ENCODE results near the gene OSGEP.
A peak's percentile ranks its signal among the peaks of the same experiment; 100 is the strongest.

OSGEP gene

DNA sequence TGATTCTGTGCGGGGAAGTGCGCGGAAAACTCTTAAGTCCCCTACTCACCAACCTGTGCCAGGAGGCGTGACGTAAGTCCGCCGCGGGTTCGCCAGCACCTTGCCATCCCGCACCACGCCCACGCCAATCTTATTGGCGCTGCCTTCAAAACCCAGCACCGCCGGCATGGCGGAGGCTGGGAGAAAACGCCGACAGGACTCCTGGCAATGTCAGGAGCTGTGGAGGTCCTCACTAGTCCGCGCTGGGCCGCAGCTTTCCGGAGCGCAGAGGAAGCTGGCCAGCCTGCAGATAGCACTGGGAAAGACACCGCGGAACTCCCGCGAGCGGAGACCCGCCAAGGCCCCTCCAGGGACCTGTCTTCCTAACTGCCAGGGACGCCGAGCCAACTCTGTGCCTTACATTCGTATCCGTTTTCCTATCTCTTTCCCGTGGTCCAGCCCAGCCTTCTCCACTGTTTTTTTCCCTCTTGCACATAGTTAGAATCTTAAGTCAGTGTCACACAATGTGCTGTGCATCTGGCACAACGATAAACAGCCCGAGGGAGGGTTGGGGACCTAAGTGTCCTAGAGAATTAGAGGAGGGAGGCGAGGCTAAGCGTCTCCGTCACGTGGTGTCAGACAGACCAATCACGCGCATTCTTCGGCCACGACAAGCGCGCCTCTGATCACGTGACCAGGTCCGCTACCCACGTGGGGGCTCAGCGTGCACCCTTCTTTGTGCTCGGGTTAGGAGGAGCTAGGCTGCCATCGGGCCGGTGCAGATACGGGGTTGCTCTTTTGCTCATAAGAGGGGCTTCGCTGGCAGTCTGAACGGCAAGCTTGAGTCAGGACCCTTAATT is at the start of gene OSGEP, which contains the start of gene APEX1:
Gene OSGEP, minus strand, starts transcription at position 297 of the 839 bp plus-strand sequence. Its CDS starts 129 bp downstream, at position 168.
Gene APEX1, plus strand, starts transcription at position 711 of the 839 bp plus-strand sequence. CDS start 420 bp downstream, outside the sequence.
- peak; percentile 98 for DNase-seq

DNA sequence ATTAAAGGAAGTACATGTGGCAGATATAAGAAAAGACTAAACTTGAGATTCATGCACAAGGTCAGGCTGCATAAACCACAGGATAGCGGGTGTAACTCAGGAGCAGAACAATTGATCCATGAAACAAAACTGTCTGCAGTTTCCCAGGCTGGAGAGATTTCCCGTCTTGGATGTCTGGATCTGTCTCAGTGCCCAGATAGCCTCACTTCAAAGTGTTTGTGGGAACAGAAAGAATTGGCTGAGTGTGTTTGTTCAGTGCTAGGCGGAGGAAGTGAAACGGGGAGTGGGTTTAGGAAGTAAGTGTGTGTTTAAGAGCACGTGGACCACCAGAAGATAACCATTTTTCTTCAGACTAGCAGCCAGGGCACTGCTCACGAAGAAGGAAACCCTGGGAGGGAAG is 49.3 kb upstream of the OSGEP start:
- no peak for DNase-seq

DNA sequence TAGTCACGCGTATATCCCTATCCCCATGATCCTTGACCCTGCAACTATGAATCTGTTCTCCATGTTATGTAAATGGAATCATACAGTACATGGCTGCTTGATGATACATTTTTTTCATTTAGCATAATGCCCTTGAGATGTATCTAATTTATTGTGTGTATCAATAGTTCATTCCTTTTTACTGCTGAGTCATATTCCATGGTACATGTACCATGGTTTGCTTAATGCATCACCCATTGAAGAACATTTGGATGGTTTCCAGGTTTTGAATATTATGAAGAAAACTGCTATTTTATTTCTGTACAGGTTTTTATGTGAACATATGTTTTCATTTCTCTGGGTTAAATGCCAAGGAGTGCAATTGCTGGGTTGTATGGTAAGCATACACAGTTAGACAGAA is 46.7 kb upstream of the OSGEP start:
- no peak for DNase-seq

DNA sequence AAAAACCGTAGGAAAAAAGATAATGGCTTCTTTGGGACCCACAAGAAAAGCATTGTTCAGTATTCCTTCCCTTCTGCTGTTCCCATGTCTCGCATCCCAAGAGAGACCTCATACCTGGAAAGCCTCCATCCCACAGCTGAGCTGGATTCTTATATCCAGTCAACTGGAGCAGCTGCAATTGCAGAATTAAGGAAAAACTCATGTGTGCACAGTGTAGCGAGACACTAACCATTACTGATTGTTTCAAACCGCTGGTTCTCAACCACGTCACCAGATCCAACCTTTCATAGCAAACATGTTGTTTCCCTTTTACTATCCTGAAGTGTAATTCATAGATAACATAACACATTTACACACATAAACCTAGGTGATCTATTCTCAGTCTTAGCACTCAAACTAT is 45.3 kb upstream of the OSGEP start:
- no peak for DNase-seq

DNA sequence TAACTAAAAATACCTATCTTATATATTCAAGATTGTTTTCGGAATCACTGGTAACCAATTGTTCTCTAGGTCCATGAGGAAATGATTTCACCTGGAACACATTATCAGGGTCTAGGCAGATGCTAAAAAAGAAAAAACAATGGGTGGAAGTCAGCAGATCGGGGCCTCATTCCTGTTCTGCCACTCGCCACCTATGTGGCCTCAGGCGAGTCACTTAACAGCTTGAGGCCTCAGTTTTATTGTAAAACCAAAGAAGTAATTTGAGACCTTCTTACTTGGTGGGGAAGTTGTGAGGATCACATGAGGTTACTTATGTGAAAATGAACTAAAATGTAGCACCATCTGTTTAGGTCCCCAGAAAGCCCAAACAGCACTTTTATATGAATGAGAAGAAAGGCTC is 44.5 kb upstream of the OSGEP start:
- DNase-seq: no peak

DNA sequence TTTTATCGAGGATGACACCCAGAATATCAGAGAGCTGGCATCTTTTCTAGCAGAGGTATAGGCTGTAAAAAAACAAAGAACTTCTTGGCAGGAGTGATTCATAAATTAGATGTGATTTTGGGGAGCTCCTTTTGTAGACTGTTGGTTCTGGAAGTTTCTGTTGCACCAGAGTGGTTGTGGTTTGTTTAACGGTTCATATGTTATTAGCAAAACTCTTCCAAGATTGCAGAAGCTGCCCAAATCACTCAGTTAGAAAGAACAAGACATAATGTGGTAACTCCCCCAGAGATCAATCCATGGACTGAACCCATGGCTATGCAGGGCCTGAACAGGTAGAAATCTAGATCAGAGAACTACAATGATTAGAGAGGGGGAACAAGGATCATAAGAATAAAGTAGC is 44.0 kb upstream of the OSGEP start:
- no peak for DNase-seq

DNA sequence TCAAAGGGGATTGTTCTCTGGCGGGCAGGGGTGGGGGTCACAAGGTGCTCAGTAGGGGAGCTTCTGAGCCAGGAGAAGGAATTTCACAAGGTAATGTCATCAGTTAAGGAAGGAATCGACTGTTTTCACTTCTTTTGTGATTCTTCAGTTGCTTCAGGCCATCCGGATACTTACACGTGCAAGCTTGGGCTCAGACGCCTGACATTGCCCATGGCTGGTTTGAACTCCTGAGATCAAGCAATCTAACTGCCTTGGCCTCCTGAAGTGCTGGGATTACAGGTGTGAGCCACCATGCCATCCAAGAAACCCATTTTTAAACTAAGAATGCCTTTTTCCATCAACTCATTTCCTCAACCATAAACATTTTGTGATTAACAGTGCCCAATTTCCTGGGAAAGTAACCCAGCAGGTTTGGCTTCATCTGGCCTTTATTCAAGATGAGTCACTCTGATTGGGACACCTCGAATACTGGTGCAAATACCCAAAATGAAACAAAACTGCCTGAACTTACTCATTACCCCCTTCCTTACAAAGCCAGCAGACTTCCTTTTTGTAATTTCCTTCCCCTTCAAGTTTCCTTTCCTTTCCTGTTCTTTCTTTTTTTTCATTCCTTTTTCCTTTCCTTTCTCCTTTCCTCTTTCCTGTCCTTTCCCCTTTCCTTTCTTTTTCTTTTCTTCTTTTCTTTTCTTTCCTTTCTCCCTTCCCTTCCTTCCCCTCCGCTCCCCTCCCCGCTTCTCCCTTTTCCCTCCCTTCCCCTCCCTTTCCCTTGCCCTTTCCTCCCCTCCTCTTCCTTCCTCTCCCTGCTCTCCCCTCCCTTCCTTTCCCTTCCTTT is 40.5 kb upstream of the OSGEP start:
- no peak for DNase-seq

DNA sequence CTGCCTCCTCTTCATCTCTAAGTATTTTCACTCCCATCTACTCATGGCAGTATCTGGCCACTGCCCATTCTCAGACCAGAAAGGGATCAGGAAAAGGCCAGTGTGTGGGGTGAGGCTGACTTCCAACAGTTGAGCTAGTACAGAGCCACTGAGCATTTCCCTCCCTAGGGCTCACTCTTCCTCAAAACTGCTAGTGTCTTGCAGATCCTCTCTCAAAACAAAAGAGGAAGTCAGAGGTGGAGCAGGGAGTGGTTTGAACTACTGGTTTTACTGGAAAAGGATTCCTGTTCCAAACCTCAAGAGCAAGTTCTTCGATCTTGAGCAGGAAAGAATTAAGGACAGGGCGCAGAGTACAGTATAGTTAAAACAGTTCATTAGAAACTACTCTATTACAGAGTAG is 39.0 kb upstream of the OSGEP start:
- DNase-seq: peak; percentile 28

DNA sequence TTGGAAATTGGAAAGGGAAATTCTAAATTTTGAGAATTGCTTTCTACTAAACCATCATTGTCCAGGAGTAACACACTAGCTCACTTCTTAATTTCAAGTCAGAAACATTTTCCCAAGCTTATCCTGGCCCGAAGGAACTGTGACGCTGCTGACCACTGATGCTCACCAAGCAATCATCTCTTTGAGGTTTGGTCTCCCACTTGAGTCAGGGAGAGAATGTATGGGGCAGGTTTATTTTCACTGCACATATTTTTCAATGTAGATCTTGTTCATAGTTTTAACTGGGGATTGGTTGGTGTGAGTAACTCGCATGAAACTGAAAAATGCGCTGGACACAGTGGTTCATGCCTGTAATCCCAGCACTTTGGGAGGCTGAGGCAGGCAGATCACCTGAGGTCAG is 37.9 kb upstream of the OSGEP start:
- no peak for DNase-seq

DNA sequence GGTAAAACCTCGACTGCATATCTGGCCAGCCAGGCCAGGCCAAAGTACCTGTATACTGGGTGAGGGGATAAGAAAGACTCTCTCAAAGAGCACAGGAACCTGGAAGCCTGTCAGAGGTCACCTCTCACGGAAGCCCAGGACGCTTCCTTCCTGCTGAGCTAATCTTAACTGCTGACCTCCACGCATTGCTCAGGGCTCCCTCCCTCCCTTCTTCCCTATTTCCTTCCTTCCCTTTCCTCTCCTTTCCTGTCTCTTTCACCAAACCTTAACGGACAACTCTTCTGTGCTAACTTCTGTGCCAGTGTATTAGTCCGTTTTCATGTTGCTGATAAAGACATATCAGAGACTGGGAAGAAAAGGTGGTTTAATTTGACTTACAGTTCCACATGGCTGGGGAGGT is 36.0 kb upstream of the OSGEP start:
- DNase-seq: no peak

DNA sequence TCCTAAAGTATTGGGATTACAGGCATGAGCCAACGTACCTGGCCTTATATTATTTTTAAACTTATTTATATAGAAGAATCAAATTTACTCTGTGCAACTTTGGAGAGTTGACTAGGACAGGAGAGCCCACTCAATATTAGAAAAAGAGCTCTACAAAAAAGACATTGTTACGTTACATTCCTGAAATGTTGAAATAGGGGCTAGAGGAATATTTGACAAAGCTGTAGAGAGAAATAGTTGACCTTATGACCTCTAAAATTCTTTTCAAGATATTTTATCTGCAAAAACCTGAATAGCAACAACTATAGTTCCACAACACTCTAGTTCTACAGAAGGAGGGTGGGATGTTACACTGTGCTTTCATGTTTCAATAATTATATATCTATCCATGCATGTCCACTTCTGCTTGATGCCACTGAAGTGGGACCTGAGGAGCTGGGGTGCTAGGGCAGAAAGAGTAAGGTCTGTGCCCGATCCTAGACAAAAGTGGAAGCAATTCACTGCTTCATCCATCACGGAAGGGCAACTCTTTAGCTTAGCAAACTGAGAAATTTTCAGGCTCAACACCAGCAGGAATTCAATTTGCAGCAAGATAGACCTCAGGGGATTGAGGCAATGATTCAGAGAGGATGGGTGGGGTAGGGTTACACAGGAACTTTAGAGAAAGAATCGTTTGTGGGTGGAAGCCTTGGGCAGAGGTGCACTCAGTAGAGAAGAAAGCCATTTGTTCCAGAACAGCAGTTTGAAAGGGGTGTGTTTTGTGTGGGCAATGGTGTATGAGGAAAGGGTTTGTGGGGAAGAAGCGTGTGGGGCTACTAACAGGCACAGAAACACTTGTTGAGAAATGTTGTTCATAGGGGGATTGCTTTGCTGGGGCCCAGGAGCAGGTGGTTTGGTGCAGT is 34.7 kb upstream of the OSGEP start:
- no peak for DNase-seq

DNA sequence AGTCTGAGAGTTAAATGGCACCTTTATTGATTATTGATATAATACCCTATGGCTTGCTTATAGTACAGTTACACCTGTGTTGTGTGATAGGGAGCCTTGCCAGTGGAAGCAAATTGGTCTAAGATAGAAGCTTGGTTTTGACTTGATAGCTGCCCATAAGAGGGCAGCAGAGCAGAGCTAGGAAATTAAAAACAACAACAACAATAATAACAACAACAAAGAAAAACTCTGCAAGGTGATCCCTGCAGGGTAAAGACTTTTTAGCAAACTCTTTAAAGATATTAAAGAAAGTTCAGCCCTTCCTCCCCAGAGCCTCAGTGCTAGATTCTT is 32.7 kb upstream of the OSGEP start:
- no peak for DNase-seq

DNA sequence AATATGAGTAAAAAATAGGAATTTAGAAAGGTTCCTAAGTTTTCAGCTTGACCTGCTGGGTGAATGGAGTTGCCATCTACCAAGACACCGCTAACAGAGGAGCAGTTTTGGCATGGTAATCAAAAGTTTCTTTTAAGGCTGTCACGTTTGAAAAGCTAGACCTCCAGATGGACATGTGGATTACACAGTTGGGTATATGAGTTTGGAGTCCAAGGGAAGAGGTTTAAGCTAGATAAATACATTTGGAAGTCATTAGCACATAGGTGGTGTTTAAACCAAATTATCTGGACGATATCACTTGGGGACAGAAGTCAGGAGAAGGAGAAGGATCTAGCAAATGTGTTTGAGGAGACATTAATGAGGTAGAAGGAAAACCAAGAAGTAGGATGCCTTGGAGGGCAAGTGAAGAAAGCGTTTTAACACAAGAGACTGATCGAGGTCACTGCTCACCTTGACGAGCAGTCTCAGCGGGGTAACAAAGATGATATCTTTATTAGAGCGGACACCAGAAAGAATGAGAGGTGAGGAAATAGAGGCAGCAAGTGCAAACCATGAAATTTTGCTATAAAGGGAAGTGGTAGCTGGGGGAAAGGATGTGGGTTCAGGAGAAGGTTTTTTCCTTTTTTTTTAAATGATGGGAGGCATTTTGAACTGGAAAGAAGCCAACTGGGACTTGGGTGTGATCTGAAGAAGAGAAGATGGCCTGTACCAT is 32.2 kb upstream of the OSGEP start:
- DNase-seq: no peak

DNA sequence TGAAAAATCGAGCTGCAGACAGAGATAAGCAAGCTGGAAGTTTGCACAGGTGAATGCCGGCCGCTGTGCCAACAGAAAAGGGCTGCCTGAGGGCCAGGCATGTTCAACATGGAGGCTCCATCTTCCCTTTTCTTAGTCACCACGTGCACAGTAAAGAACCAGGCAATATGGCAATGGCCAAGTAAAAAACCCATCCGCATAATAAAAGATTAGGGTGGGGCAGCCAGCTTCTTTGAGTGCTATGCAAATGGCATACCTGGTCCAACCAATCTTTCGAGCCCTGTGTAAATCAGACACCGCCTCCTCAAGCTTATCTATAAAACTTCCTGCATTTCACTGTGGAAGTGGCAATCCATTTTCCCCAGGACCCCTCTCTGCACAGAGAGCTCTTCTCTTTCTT is 31.3 kb upstream of the OSGEP start:
- DNase-seq: no peak

DNA sequence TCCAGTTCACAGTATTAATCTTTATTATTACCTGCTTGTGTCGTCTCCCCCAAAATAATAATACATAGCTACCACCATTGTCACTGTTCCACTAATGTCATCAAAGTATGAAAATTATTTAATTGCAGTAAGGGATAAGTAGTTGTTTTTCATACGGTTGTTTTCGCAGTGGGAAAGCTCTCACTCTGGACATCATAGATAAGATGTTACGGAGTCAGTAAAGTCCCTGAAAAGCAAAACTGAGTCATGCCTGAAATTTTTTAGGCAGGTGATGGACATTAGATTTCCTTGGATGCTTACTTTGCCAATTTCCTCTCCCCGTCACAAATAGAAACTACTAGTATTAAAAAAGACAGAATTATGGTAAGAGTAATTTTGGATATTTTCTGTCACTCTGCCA is 27.8 kb upstream of the OSGEP start:
- no peak for DNase-seq

DNA sequence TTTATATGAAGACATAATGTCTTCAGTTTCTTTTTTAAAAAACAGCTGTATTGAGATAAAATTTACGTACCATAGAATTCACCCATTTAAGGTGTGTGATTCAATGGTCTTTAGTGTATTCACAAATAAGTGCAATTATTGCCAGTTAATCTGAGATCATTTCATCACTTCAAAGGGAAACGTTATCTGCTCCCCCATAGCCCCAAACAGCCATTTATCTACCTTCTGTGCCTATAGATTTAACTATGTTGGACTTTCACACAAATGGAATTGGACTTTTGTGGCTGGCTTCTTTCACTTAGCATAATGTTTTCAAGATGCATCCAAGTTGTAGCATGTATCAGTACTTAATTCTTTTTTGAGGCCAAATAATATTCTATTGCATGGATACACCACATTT is 24.3 kb upstream of the OSGEP start:
- DNase-seq: no peak

DNA sequence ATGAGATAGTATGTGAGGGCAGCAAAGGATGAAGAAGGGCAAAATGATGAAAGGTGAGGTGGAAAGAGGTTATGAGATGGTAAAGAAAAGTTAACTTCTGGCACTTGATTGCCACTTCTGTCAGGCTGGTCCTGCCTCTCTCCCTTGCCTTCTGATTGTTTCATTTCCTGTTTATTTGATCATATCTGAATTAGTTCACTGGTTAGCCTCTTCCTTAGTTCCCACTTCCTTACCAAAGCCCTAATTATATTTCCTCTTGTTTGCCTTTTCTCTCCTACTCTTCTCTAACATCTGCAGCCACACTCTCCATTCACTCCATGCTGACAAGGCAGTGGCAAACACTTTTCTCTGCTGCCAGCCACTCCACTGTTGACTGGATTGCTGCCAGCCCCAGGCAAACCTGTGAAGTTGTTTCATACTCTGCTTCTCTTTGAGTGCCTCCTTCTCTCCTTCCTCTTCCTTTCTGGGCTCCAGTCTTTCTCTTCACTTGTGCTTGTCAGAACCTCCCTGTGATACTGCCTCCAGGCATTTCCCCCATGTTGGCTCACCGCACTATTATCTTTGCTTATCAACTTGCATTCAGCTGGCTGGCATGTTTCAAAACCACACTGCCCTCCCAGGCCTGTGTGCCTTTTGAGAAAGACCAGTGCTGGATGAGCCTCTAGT is 22.7 kb upstream of the OSGEP start:
- peak; percentile 21 for DNase-seq

DNA sequence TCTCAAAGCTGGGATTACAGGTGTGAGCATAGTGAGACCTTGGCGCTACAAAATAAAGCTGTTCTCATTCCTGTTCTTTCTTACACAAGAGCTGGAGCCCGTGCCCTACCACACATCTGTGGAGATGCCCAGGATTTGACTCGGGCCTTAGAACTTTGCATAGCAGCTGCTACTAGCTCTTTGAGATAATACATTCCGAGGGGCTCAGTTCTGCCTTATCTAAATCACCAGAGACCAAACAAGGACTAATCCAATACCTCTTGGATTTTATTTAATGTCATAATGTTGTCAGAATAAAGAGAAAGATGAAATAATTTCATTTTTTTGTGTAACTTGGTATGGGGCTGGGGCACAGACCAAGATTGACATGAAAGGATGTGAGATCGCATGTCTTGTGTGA is 22.2 kb upstream of the OSGEP start:
- no peak for DNase-seq

DNA sequence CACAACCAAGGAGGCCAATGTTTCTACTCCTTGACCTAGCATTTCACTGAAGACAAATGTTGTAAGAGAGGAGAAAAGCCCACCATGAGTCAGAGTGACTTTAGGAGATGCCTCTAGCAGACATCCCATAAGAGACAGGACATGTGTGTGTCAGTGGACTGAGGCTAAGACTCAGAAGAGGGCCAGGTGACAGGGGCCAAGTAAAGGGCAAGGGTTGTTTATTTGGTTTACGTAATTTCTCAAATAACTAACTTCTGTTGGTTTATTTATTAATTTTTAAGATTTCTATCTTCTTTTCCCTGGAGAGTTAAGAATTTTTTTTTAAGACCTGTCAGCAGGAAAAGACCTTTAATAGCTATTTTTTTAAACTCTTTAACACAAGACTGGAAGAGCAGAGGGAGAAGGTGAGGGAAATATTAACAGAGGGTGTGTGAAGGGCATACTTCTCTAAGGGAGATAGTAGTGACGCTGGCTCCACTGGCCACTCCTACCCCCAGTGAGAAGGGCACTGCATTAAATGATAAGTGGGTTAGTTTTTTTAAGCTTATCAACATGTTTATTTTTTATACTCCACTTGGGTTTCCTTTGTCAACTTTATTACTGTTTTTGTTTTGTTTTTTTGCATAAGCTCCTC is 18.0 kb upstream of the OSGEP start:
- no peak for DNase-seq

DNA sequence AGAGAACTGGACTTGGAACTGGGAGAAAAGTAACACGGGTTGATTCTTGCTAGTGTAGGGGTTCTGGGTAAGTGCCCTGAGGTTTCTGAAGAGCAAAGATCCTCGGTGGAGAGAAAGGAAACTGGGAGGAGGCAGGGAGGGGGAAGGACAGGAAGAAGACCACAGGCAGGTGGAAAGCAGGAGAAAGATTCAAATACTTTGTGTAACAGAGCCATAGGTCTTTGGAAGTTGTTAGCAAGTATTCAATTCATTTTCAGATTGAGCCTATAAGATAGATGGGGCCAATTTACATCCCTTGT is 15.9 kb upstream of the OSGEP start:
- no peak for DNase-seq

DNA sequence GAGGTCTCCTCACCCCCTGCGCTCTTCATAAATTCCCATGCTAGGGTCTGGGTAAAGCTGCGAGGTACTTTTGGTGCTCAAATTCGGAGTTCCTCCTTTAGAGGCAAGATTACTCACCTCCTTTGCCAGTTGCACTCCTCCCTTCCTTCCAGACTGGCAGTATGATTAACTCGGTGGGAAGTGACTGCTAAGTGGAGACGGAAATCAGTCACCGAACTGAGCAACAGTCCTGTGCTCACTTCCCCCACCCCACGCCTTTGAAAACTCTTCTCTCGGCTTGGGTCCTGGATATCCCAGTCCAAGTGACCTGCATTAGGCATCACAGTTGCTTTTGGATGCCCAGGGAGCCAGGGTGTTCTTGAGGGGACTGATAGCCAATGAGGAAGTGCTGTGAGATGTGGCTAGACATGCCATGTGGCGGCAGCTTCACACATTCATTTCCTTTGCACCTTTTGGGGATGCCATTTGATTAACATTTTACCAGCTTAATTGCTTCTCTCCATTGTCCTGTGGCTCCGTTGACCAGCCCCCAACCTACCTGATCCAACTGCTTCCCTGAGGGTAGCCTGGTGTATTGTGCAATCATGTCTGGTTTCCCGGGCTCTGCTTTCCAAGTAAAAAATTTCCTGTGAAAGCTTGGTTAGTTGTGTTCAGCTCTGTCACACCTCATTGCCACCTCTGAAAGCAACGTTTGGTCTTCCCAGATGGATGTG is 15.4 kb upstream of the OSGEP start:
- DNase-seq: peak; percentile 74

Data from CD4-positive, alpha-beta T cell treated with Interleukin-15 for 1 hour (primary cell).